IMR-90 (cell line): Measurements from ENCODE around the gene NCKIPSD. TPM values are rescaled to one million over a fixed set of nuclear protein-coding genes. Genes with fewer than 3 reads are reported as not detected.
"Not testable (repeated sequence)": the region's sequence is repeated elsewhere in the genome, so short reads cannot be mapped to it uniquely, and the experiment has no call there.

Experiments
- ATAC-seq: fragments of 200-7000 bp; cut with Tn5 transposase; 2 replicates; pipeline ENCODE4 v1.9.1; 2020; ENCODE audit warnings: low read depth, mild to moderate bottlenecking, moderate library complexity
- BruUV-seq: library from RNA; stranded (reverse); fragments of 400-500 nt; replicated peaks from 2 replicates; lab custom pipeline; 2021; lab: Mats Ljungman, UMichigan
- CTCF ChIA-PET: fragments of 300-600 bp; formaldehyde crosslinking; extraction: SDS; loops from one replicate; lab custom pipeline; 2021; ENCODE audit warnings: antibody characterized with exemption; lab: Yijun Ruan, JAX
- POLR2A ChIA-PET: fragments of 300-600 bp; sonication (Branson Sonifier 250); formaldehyde crosslinking; loops from one replicate; lab custom pipeline; 2022; ENCODE audit warnings: antibody characterized with exemption; ENCODE audit not compliant: unreplicated experiment; lab: Charles Lee
- DNase-seq: peaks from one replicate; pipeline ENCODE4 v3.0.0; 2013
- H2AFZ ChIP-seq: replicated peaks from 2 replicates; pipeline ENCODE3; 2013; ENCODE audit warnings: low read length, mild to moderate bottlenecking; ENCODE audit not compliant: poor library complexity
- H2AK5ac ChIP-seq: 2 replicates; pipeline ENCODE4 v1.6.1; 2013; ENCODE audit warnings: low read depth, low read length, inconsistent platforms
- H2AK9ac ChIP-seq: replicated peaks from 2 replicates; pipeline ENCODE3; 2013; ENCODE audit warnings: mild to moderate bottlenecking, low read depth, low read length, moderate library complexity; ENCODE audit not compliant: poor library complexity
- H2BK120ac ChIP-seq: 2 replicates; pipeline ENCODE4 v1.6.1; 2013; ENCODE audit warnings: low read depth, low read length, inconsistent platforms
- H2BK15ac ChIP-seq: 3 replicates; pipeline ENCODE4 v1.6.1; 2013; ENCODE audit warnings: low read depth, low read length, inconsistent platforms
- H2BK20ac ChIP-seq: 2 replicates; pipeline ENCODE4 v1.6.1; 2013; ENCODE audit warnings: low read depth, mild to moderate bottlenecking, inconsistent platforms, low read length, moderate library complexity
- H2BK5ac ChIP-seq: 2 replicates; pipeline ENCODE4 v1.6.1; 2013; ENCODE audit warnings: mild to moderate bottlenecking, low read depth, low read length, inconsistent platforms; ENCODE audit not compliant: poor library complexity, severe bottlenecking
- H3K14ac ChIP-seq: replicated peaks from 2 replicates; pipeline ENCODE4 v1.6.1; 2013; ENCODE audit warnings: low read depth, low read length, inconsistent platforms
- H3K18ac ChIP-seq: 2 replicates; pipeline ENCODE4 v1.6.1; 2013; ENCODE audit warnings: low read depth, low read length, control low read depth
- H3K23ac ChIP-seq: 2 replicates; pipeline ENCODE4 v1.6.1; 2013; ENCODE audit warnings: low read depth, low read length, inconsistent platforms
- H3K27ac ChIP-seq: 2 replicates; pipeline ENCODE4 v1.5.1; 2013; ENCODE audit warnings: mild to moderate bottlenecking, control low read depth, low read length; ENCODE audit not compliant: insufficient read depth
- H3K27me3 ChIP-seq: 2 replicates; pipeline ENCODE4 v1.6.1; 2013; ENCODE audit warnings: low read length; ENCODE audit not compliant: control insufficient read depth, insufficient read depth
- H3K36me3 ChIP-seq: 2 replicates; pipeline ENCODE4 v1.6.1; 2013; ENCODE audit warnings: low read length, mixed read lengths; ENCODE audit not compliant: control insufficient read depth, insufficient read depth
- H3K4ac ChIP-seq: 2 replicates; pipeline ENCODE4 v1.6.1; 2013; ENCODE audit warnings: low read depth, low read length, inconsistent platforms
- H3K4me1 ChIP-seq: 2 replicates; pipeline ENCODE4 v1.6.1; 2013; ENCODE audit warnings: low read length, mixed read lengths; ENCODE audit not compliant: control insufficient read depth, insufficient read depth
- H3K4me2 ChIP-seq: 2 replicates; pipeline ENCODE4 v1.6.1; 2013; ENCODE audit warnings: low read depth, mild to moderate bottlenecking, control low read depth, low read length, moderate library complexity
- H3K4me3 ChIP-seq: 2 replicates; pipeline ENCODE4 v1.5.1; 2013; ENCODE audit warnings: low read depth, mild to moderate bottlenecking, control low read depth, low read length, moderate library complexity; ENCODE audit not compliant: insufficient read depth
- H3K56ac ChIP-seq: 2 replicates; pipeline ENCODE4 v1.6.1; 2013; ENCODE audit warnings: low read length, inconsistent platforms; ENCODE audit not compliant: insufficient read depth; ENCODE audit errors: extremely low read depth
- H3K79me1 ChIP-seq, 2 experiments: 2 replicates each; pipeline ENCODE4 v1.6.1; 2013; ENCODE audit warnings: low read length in 2 of 2, inconsistent platforms in 1 of 2, low read depth in 1 of 2
- H3K9ac ChIP-seq: 2 replicates; pipeline ENCODE4 v1.6.1; 2013; ENCODE audit warnings: low read depth, low read length, control low read depth
- H3K9me1 ChIP-seq: 2 replicates; pipeline ENCODE4 v1.6.1; 2013; ENCODE audit warnings: low read length, inconsistent platforms; ENCODE audit not compliant: insufficient read depth
- H3K9me3 ChIP-seq: 2 replicates; pipeline ENCODE4 v1.6.1; 2013; ENCODE audit warnings: low read length; ENCODE audit not compliant: control insufficient read depth, insufficient read depth
- H4K20me1 ChIP-seq: 2 replicates; pipeline ENCODE4 v1.6.1; 2013; ENCODE audit warnings: low read length, inconsistent platforms; ENCODE audit not compliant: insufficient read depth
- H4K5ac ChIP-seq: 2 replicates; pipeline ENCODE4 v1.6.1; 2013; ENCODE audit warnings: mild to moderate bottlenecking, low read depth, low read length, control low read depth
- H4K8ac ChIP-seq, 2 experiments: 2 replicates each; pipeline ENCODE4 v1.6.1; 2013; ENCODE audit warnings: low read depth in 2 of 2, low read length in 2 of 2, control low read depth in 1 of 2, inconsistent platforms in 1 of 2
- H4K91ac ChIP-seq: 2 replicates; pipeline ENCODE4 v1.6.1; 2013; ENCODE audit warnings: low read depth, low read length, inconsistent platforms; ENCODE audit not compliant: insufficient read depth
- CHD1 ChIP-seq: IDR thresholded peaks from 2 replicates; pipeline ENCODE4 v1.6.1; 2012; ENCODE audit warnings: low read depth, low read length, improper control_type of control experiment
- MAZ ChIP-seq: IDR thresholded peaks from 2 replicates; pipeline ENCODE4 v1.6.1; 2012; ENCODE audit warnings: low read depth, mild to moderate bottlenecking, low read length, improper control_type of control experiment, moderate library complexity, borderline replicate concordance
- RAD21 ChIP-seq: IDR thresholded peaks from 2 replicates; pipeline ENCODE4 v1.6.1; 2012; ENCODE audit warnings: low read length, improper control_type of control experiment
- SMC3 ChIP-seq: fragments of 150-350 bp; IDR thresholded peaks from 2 replicates; pipeline ENCODE4 v1.6.1; 2016; ENCODE audit warnings: low read depth, mild to moderate bottlenecking, antibody characterized with exemption, low read length, moderate library complexity
- WGBS, 2 experiments: methylation state at CpG; one replicate each; pipeline versions ENCODE4 v1.1.5 to v1.1.7; 2013; ENCODE audit warnings: missing lambda C conversion rate in 2 of 2; ENCODE audit not compliant: insufficient read length in 1 of 2; ENCODE audit errors: extremely low coverage in 2 of 2; 5-methylcytosine and 5-hydroxymethylcytosine counted together
- dilution Hi-C: fragments of 300-500 bp; cut with HindIII; formaldehyde crosslinking; loops from one replicate; pipeline ENCODE4 v1.14.3; 2018; ENCODE audit warnings: low sequenced_read_pairs; ENCODE audit not compliant: unreplicated experiment
- in situ Hi-C: fragments of 300-500 bp; cut with MboI; formaldehyde crosslinking; loops from 3 replicates; pipeline ENCODE4 v1.14.3; 2019; ENCODE audit warnings: low sequenced_read_pairs, inconsistent platforms, mixed read lengths
- intact Hi-C: fragments of 100-400 bp; cut with micrococcal nuclease; formaldehyde crosslinking; loops from 2 replicates; pipeline ENCODE4 v1.10.0; 2022
- polyA plus RNA-seq, 3 experiments: library from polyadenylated mRNA; depleted of rRNA; stranded (reverse); fragments of >200 nt; gene quantifications; 2 replicates each; pipeline ENCODE4 v1.2.3, GENCODE V29; 2012; ENCODE audit warnings: low replicate concordance in 1 of 3
- total RNA-seq: library from RNA; depleted of rRNA; stranded (reverse); fragments of >200 nt; gene quantifications from 2 replicates; pipeline ENCODE4 v1.2.3, GENCODE V29; 2012

Gene NCKIPSD
- total and polyA plus RNA-seq, 2 of the 4 experiments (the other 2 are of a cell fraction), result 21.0 to 38.3 TPM

GRCh38 chr3:48727511-48727910 is 41.8 kb upstream of the NCKIPSD start:
- POLR2A ChIA-PET, result no interaction called here
- intact Hi-C loops, result no loop called here
- no TSS peak for BruUV-seq
- Histone ChIP-seq H3K4me1 (no peaks in the 10 kb centered on the region), H3K36me3 (no peaks in the 10 kb centered on the region), H2BK15ac (no peak overlapping the region), H3K9me1 (no peaks in the 10 kb centered on the region), H3K9me3 (no peaks in the 10 kb centered on the region), H2AFZ (no peak overlapping the region), H3K9ac (no peak overlapping the region), H2AK9ac (no peak overlapping the region), H3K79me1 (no peaks in the 10 kb centered on the region), H3K56ac (no peak overlapping the region), H3K4me3 (no peak overlapping the region), H3K27ac (no peak overlapping the region), H4K8ac (no peak overlapping the region), H3K23ac (no peak overlapping the region), H2AK5ac (no peak overlapping the region), H3K14ac (no peak overlapping the region), H3K18ac (no peak overlapping the region), H3K4ac (no peak overlapping the region), H2BK5ac (no peak overlapping the region), H3K27me3 (peaks cover 3% of the 10 kb centered on the region), H4K91ac (no peak overlapping the region), H4K20me1 (no peaks in the 10 kb centered on the region), H3K4me2 (no peak overlapping the region), H2BK120ac (no peak overlapping the region), H2BK20ac (no peak overlapping the region), H4K5ac (no peak overlapping the region)
- DNase-seq, result no peak
- CTCF ChIA-PET, result interaction anchor here (0.8 to 1.2 kb wide), 2 partner anchors 9 to 12 kb away, joined by 3 to 6 read pairs; no protein-coding TSS in a partner anchor
- in situ Hi-C loops, result no loop called here
- no peak for TF ChIP-seq MAZ
- TF ChIP-seq RAD21, result no peak
- TF ChIP-seq CHD1, result no peak
- no peak for TF ChIP-seq SMC3
- dilution Hi-C loops, result no loop called here
- WGBS, 2 experiments, result 84% methylated on average over 4 of the region's 8 CpGs; no CpG with 5 or more reads in 1 of the 2 experiments
- no peak for ATAC-seq

GRCh38 chr3:48725185-48725855 is 39.6 kb upstream of the NCKIPSD start:
- H3K27ac ChIP-seq, CTCF ChIA-PET, H4K20me1 ChIP-seq, H3K4me1 ChIP-seq, H3K9ac ChIP-seq, ATAC-seq, H2BK120ac ChIP-seq, H3K4ac ChIP-seq, H2BK5ac ChIP-seq, POLR2A ChIA-PET, H3K14ac ChIP-seq, H3K9me1 ChIP-seq, H3K18ac ChIP-seq, DNase-seq, H4K91ac ChIP-seq, H3K36me3 ChIP-seq, H2AFZ ChIP-seq, H3K23ac ChIP-seq, H2BK20ac ChIP-seq, dilution Hi-C loops, in situ Hi-C loops, H3K9me3 ChIP-seq, BruUV-seq, H4K8ac ChIP-seq, H2AK5ac ChIP-seq, H3K27me3 ChIP-seq, H3K56ac ChIP-seq, H4K5ac ChIP-seq, H2AK9ac ChIP-seq, H3K4me2 ChIP-seq, H2BK15ac ChIP-seq, H3K79me1 ChIP-seq, H3K4me3 ChIP-seq, intact Hi-C loops: not testable (repeated sequence)
- WGBS, 2 experiments, result 53% methylated on average over 3 of the region's 8 CpGs; no CpG with 5 or more reads in 1 of the 2 experiments
